Stimulated activated naive B cell treated with anti-CD40 and anti-IgM and Interleukin-4, amounts not matched to agents 10 μg/mL and 1 μg/mL and 100 μg/mL, for 72 hours (primary cell): ENCODE results near the gene TPBG.
A peak's percentile ranks its signal among the peaks of the same experiment; 100 is the strongest.

ENCODE experiments used
- ATAC-seq, 2 donors: fragments of 150-1000 bp; cut with Tn5 transposase; replicated peaks; 2 replicates each; pipeline ENCODE4 v1.10.0; 2021; ENCODE audit warnings: moderate library complexity in 1 of 2
- DNase-seq: peaks from one replicate; pipeline ENCODE4 v3.0.0; 2021
- H3K27ac Mint-ChIP-seq: one replicate; pipeline ENCODE4 v1.8.0; 2022; ENCODE audit warnings: mild to moderate bottlenecking, mixed read lengths
- H3K27me3 Mint-ChIP-seq, 2 donors: one replicate each; pipeline ENCODE4 v1.8.0; 2022; ENCODE audit warnings: mixed read lengths in 2 of 2
- H3K36me3 Mint-ChIP-seq, 2 donors: one replicate each; pipeline ENCODE4 v1.8.0; 2022; ENCODE audit warnings: mixed read lengths in 2 of 2, mild to moderate bottlenecking in 1 of 2
- H3K4me1 Mint-ChIP-seq, 2 donors: one replicate each; pipeline ENCODE4 v1.8.0; 2022; ENCODE audit warnings: mixed read lengths in 2 of 2, mild to moderate bottlenecking in 1 of 2
- H3K4me3 Mint-ChIP-seq, 2 donors: one replicate each; pipeline ENCODE4 v1.8.0; 2022; ENCODE audit warnings: mild to moderate bottlenecking in 2 of 2, mixed read lengths in 2 of 2, moderate library complexity in 1 of 2
- H3K9me3 Mint-ChIP-seq, 2 donors: one replicate each; pipeline ENCODE4 v1.8.0; 2022; ENCODE audit warnings: mixed read lengths in 2 of 2, mild to moderate bottlenecking in 1 of 2

Gene TPBG

GRCh38 chr6:82363428-82364086 lies at the start of gene TPBG:
Gene TPBG (plus strand): TSS chr6:82363817. CDS start chr6:82364962, 1,145 bp downstream.
- Mint-ChIP-seq H3K27ac (peak within 1 kb of the TSS; percentile 22), H3K36me3 (peaks cover 4 to 6% of the 10 kb centered on the region in 2 donors), H3K9me3 (peaks cover 0 to 2% of the 10 kb centered on the region in 2 donors), H3K27me3 (peaks cover 49 to 60% of the 10 kb centered on the region in 2 donors), H3K4me1 (peaks cover 18 to 28% of the 10 kb centered on the region in 2 donors), H3K4me3 (peak within 1 kb of the TSS; percentile 80 to 85)
- DNase-seq: no peak
- ATAC-seq: peak; percentile 23 to 64

- H3K9me3 Mint-ChIP-seq: peaks cover 4 to 6% of the 10 kb centered on the region in 2 donors
- H3K27me3 Mint-ChIP-seq: no peaks in the 10 kb centered on the region
- H3K36me3 Mint-ChIP-seq: no peaks in the 10 kb centered on the region
- H3K27ac Mint-ChIP-seq: no peak overlapping the region
- no peaks in the 10 kb centered on the region for H3K4me1 Mint-ChIP-seq
- DNase-seq (no peak), ATAC-seq (no peak)
- H3K4me3 Mint-ChIP-seq: no peak overlapping the region
These were observed 41.2 kb upstream of the TPBG start for GRCh38 chr6:82322386-82322785.

- DNase-seq (no peak), ATAC-seq (no peak)
- H3K27me3 Mint-ChIP-seq: peaks cover 2 to 5% of the 10 kb centered on the region in 2 donors
- no peak overlapping the region for H3K27ac Mint-ChIP-seq
- no peaks in the 10 kb centered on the region for H3K36me3 Mint-ChIP-seq
- no peaks in the 10 kb centered on the region for H3K9me3 Mint-ChIP-seq
- no peak overlapping the region for H3K4me3 Mint-ChIP-seq
- no peaks in the 10 kb centered on the region for H3K4me1 Mint-ChIP-seq
These were observed 33.9 kb upstream of the TPBG start for GRCh38 chr6:82329766-82330165.

- Mint-ChIP-seq H3K27ac (no peak overlapping the region), H3K4me3 (no peak overlapping the region), H3K4me1 (no peaks in the 10 kb centered on the region), H3K27me3 (peaks cover 5 to 7% of the 10 kb centered on the region in 2 donors), H3K36me3 (no peaks in the 10 kb centered on the region), H3K9me3 (no peaks in the 10 kb centered on the region)
- no peak for DNase-seq
- ATAC-seq: no peak
These were observed 33.3 kb upstream of the TPBG start for GRCh38 chr6:82330171-82330804.

- ATAC-seq: no peak
These were observed 32.4 kb upstream of the TPBG start for GRCh38 chr6:82331031-82331773.

GRCh38 chr6:82333781-82334180 lies 29.8 kb upstream of the TPBG start:
- no peak for ATAC-seq

More at GRCh38 chr6:82331031-82331773, 32.4 kb upstream of the TPBG start:
- Mint-ChIP-seq H3K27ac (no peak overlapping the region), H3K4me1 (no peaks in the 10 kb centered on the region), H3K36me3 (no peaks in the 10 kb centered on the region), H3K9me3 (no peaks in the 10 kb centered on the region), H3K27me3 (peaks cover 5 to 10% of the 10 kb centered on the region in 2 donors), H3K4me3 (no peak overlapping the region)
- DNase-seq: no peak

GRCh38 chr6:82337688-82338257 lies 25.8 kb upstream of the TPBG start:
- H3K27ac Mint-ChIP-seq: no peak overlapping the region
- peaks cover 8 to 14% of the 10 kb centered on the region in 2 donors for H3K9me3 Mint-ChIP-seq
- DNase-seq (no peak), ATAC-seq (no peak)
- peaks cover 5 to 7% of the 10 kb centered on the region in 2 donors for H3K27me3 Mint-ChIP-seq
- no peak overlapping the region for H3K4me3 Mint-ChIP-seq
- H3K4me1 Mint-ChIP-seq: no peaks in the 10 kb centered on the region
- no peaks in the 10 kb centered on the region for H3K36me3 Mint-ChIP-seq

More at GRCh38 chr6:82333781-82334180, 29.8 kb upstream of the TPBG start:
- no peaks in the 10 kb centered on the region for H3K4me1 Mint-ChIP-seq
- no peak overlapping the region for H3K27ac Mint-ChIP-seq
- no peaks in the 10 kb centered on the region for H3K36me3 Mint-ChIP-seq
- H3K27me3 Mint-ChIP-seq: peaks cover 5 to 10% of the 10 kb centered on the region in 2 donors
- DNase-seq: no peak
- H3K9me3 Mint-ChIP-seq: no peaks in the 10 kb centered on the region
- H3K4me3 Mint-ChIP-seq: no peak overlapping the region

- ATAC-seq (no peak), DNase-seq (no peak)
- H3K4me1 Mint-ChIP-seq: no peaks in the 10 kb centered on the region
- H3K27ac Mint-ChIP-seq: no peak overlapping the region
- H3K36me3 Mint-ChIP-seq: no peaks in the 10 kb centered on the region
- peaks cover 4 to 6% of the 10 kb centered on the region in 2 donors for H3K9me3 Mint-ChIP-seq
- peaks cover 0 to 9% of the 10 kb centered on the region in 2 donors for H3K27me3 Mint-ChIP-seq
- no peak overlapping the region for H3K4me3 Mint-ChIP-seq
These were observed 15.5 kb upstream of the TPBG start for GRCh38 chr6:82348130-82348529.

GRCh38 chr6:82353848-82354247 lies 9.8 kb upstream of the TPBG start:
- no peaks in the 10 kb centered on the region for H3K4me1 Mint-ChIP-seq
- H3K9me3 Mint-ChIP-seq: no peaks in the 10 kb centered on the region
- H3K27me3 Mint-ChIP-seq: peaks cover 12% of the 10 kb centered on the region in 2 donors
- DNase-seq (no peak), ATAC-seq (no peak)
- H3K4me3 Mint-ChIP-seq: no peak overlapping the region
- H3K36me3 Mint-ChIP-seq: no peaks in the 10 kb centered on the region
- no peak overlapping the region for H3K27ac Mint-ChIP-seq

GRCh38 chr6:82360552-82360951 lies 3.1 kb upstream of the TPBG start:
- no peak for DNase-seq
- Mint-ChIP-seq H3K9me3 (peaks cover 0 to 1% of the 10 kb centered on the region in 2 donors), H3K27me3 (peaks cover 48 to 57% of the 10 kb centered on the region in 2 donors), H3K27ac (no peak overlapping the region), H3K4me1 (peaks cover 16 to 26% of the 10 kb centered on the region in 2 donors), H3K4me3 (no peak overlapping the region), H3K36me3 (peaks cover 2 to 3% of the 10 kb centered on the region in 2 donors)
- ATAC-seq: no peak

GRCh38 chr6:82361631-82362030 lies 2.0 kb upstream of the TPBG start:
- Mint-ChIP-seq H3K4me3 (no peak overlapping the region), H3K36me3 (peaks cover 4 to 6% of the 10 kb centered on the region in 2 donors), H3K27ac (no peak overlapping the region), H3K9me3 (peaks cover 0 to 2% of the 10 kb centered on the region in 2 donors), H3K27me3 (peaks cover 57 to 66% of the 10 kb centered on the region in 2 donors), H3K4me1 (peaks cover 18 to 28% of the 10 kb centered on the region in 2 donors)
- DNase-seq (no peak), ATAC-seq (no peak)

- no peak overlapping the region for H3K27ac Mint-ChIP-seq
- H3K9me3 Mint-ChIP-seq: peaks cover 0 to 2% of the 10 kb centered on the region in 2 donors
- peaks cover 57 to 66% of the 10 kb centered on the region in 2 donors for H3K27me3 Mint-ChIP-seq
- H3K4me3 Mint-ChIP-seq: no peak overlapping the region
- DNase-seq (no peak), ATAC-seq (no peak)
- H3K4me1 Mint-ChIP-seq: peaks cover 18 to 28% of the 10 kb centered on the region in 2 donors
- H3K36me3 Mint-ChIP-seq: peaks cover 4 to 6% of the 10 kb centered on the region in 2 donors
These were observed 1.5 kb upstream of the TPBG start for GRCh38 chr6:82362144-82362543.

GRCh38 chr6:82362878-82363427 lies 664 bp upstream of the TPBG start:
- no peak overlapping the region for H3K27ac Mint-ChIP-seq
- H3K36me3 Mint-ChIP-seq: peaks cover 4 to 6% of the 10 kb centered on the region in 2 donors
- no peak for ATAC-seq
- H3K9me3 Mint-ChIP-seq: peaks cover 0 to 2% of the 10 kb centered on the region in 2 donors
- no peak for DNase-seq
- H3K4me1 Mint-ChIP-seq: peaks cover 18 to 28% of the 10 kb centered on the region in 2 donors
- H3K4me3 Mint-ChIP-seq: peak overlapping the region; percentile 80 to 85
- H3K27me3 Mint-ChIP-seq: peaks cover 55 to 66% of the 10 kb centered on the region in 2 donors
